RWPE2 (cell line): ENCODE data around the gene REXO1.

Experiments
- ATAC-seq: fragments of 200-7000 bp; cut with Tn5 transposase; 3 replicates; pipeline ENCODE4 v1.9.1; 2021; ENCODE audit warnings: low read depth
- DNase-seq: peaks from one replicate; pipeline ENCODE4 v3.0.0-alpha.2; 2020; ENCODE audit warnings: low spot score
- H3K27ac ChIP-seq: fragments of 450-650 bp; 2 replicates; pipeline ENCODE4 v1.5.1; 2017; ENCODE audit warnings: mild to moderate bottlenecking; ENCODE audit not compliant: poor library complexity, severe bottlenecking
- H3K27me3 ChIP-seq: fragments of 250-450 bp; sonication (Bioruptor Pico); 2 replicates; pipeline ENCODE4 v1.5.1; 2021; ENCODE audit warnings: mild to moderate bottlenecking, moderate library complexity; ENCODE audit not compliant: insufficient read depth, poor library complexity, severe bottlenecking
- H3K36me3 ChIP-seq: fragments of 250-450 bp; sonication (Bioruptor Pico); 2 replicates; pipeline ENCODE4 v1.5.1; 2020; ENCODE audit warnings: low read depth, mild to moderate bottlenecking, moderate library complexity
- H3K4me1 ChIP-seq: fragments of 250-450 bp; sonication (Bioruptor Pico); 2 replicates; pipeline ENCODE4 v1.5.1; 2021; ENCODE audit warnings: mild to moderate bottlenecking, moderate library complexity; ENCODE audit not compliant: insufficient read depth, poor library complexity, severe bottlenecking
- H3K4me3 ChIP-seq: fragments of 250-450 bp; sonication (Bioruptor Pico); 2 replicates; pipeline ENCODE4 v1.5.1; 2021; ENCODE audit warnings: mild to moderate bottlenecking, moderate library complexity; ENCODE audit not compliant: severe bottlenecking
- H3K9me3 ChIP-seq: fragments of 250-450 bp; sonication (Bioruptor Pico); 2 replicates; pipeline ENCODE4 v1.5.1; 2021; ENCODE audit warnings: mild to moderate bottlenecking, moderate library complexity; ENCODE audit not compliant: severe bottlenecking
- CTCF ChIP-seq: fragments of 450-650 bp; IDR thresholded peaks from one replicate; pipeline ENCODE4 v1.5.1; 2017; ENCODE audit warnings: mild to moderate bottlenecking, moderate library complexity; ENCODE audit not compliant: poor library complexity, severe bottlenecking

REXO1 gene

GRCh38 chr19:1777149-1777548 is 71.1 kb downstream of the REXO1 start:
- TF ChIP-seq CTCF: no peak
- peaks cover 32% of the 10 kb centered on the region for H3K27me3 ChIP-seq

GRCh38 chr19:1776606-1777147 is 71.6 kb downstream of the REXO1 start:
- Histone ChIP-seq H3K4me3 (no peak overlapping the region), H3K36me3 (no peaks in the 10 kb centered on the region), H3K4me1 (peaks cover 12% of the 10 kb centered on the region), H3K27ac (no peak overlapping the region), H3K27me3 (peaks cover 32% of the 10 kb centered on the region), H3K9me3 (no peaks in the 10 kb centered on the region)
- ATAC-seq: no peak
- no peak for TF ChIP-seq CTCF
- no peak for DNase-seq

More at GRCh38 chr19:1777149-1777548, 71.1 kb downstream of the REXO1 start:
- DNase-seq: no peak
- Histone ChIP-seq H3K9me3 (no peaks in the 10 kb centered on the region), H3K36me3 (no peaks in the 10 kb centered on the region), H3K27ac (no peak overlapping the region), H3K4me1 (peaks cover 12% of the 10 kb centered on the region), H3K4me3 (no peak overlapping the region)
- ATAC-seq: no peak

- H3K27ac ChIP-seq: no peak overlapping the region
- ATAC-seq (no peak), DNase-seq (no peak)
- H3K4me1 ChIP-seq: peaks cover 12% of the 10 kb centered on the region
- peaks cover 5% of the 10 kb centered on the region for H3K9me3 ChIP-seq
- no peak overlapping the region for H3K4me3 ChIP-seq
- H3K27me3 ChIP-seq: peaks cover 32% of the 10 kb centered on the region
- H3K36me3 ChIP-seq: no peaks in the 10 kb centered on the region
- TF ChIP-seq CTCF: no peak
Measured at GRCh38 chr19:1775951-1776605, 72.2 kb downstream of the REXO1 start.

GRCh38 chr19:1774989-1775772 is 73.1 kb downstream of the REXO1 start:
- H3K27me3 ChIP-seq: peaks cover 32% of the 10 kb centered on the region
- peaks cover 12% of the 10 kb centered on the region for H3K4me1 ChIP-seq
- ATAC-seq (peak; percentile 34; the same call in 1 of the 3 replicates), DNase-seq (no peak)
- H3K4me3 ChIP-seq: no peak overlapping the region
- TF ChIP-seq CTCF: peak; percentile 76
- peaks cover 7% of the 10 kb centered on the region for H3K9me3 ChIP-seq
- no peak overlapping the region for H3K27ac ChIP-seq
- no peaks in the 10 kb centered on the region for H3K36me3 ChIP-seq
